Caki2 (cell line): ENCODE data around the gene ANO9. TPM values are rescaled to one million over a fixed set of nuclear protein-coding genes. Genes with fewer than 3 reads are reported as not detected.
A peak's percentile ranks its signal among the peaks of the same experiment; 100 is the strongest.

Experiments
- DNase-seq: peaks from one replicate; pipeline ENCODE4 v3.0.0-alpha.2; 2015; ENCODE audit warnings: low read depth
- in situ Hi-C: cut with HindIII; loops from 2 replicates; pipeline ENCODE4 v1.10.0; 2016; ENCODE audit warnings: low sequenced_read_pairs, low pct_unique_long_range_greater_than_20kb, mixed read lengths
- total RNA-seq: library from RNA; depleted of rRNA; stranded (reverse); fragments of >200 nt; shearing (Covaris generic); gene quantifications from 2 replicates; pipeline ENCODE4 v1.2.3, GENCODE V29; 2014; ENCODE audit warnings: low replicate concordance

The ANO9 gene
- total RNA-seq, 1 experiment from 2014 or later: not detected

DNA sequence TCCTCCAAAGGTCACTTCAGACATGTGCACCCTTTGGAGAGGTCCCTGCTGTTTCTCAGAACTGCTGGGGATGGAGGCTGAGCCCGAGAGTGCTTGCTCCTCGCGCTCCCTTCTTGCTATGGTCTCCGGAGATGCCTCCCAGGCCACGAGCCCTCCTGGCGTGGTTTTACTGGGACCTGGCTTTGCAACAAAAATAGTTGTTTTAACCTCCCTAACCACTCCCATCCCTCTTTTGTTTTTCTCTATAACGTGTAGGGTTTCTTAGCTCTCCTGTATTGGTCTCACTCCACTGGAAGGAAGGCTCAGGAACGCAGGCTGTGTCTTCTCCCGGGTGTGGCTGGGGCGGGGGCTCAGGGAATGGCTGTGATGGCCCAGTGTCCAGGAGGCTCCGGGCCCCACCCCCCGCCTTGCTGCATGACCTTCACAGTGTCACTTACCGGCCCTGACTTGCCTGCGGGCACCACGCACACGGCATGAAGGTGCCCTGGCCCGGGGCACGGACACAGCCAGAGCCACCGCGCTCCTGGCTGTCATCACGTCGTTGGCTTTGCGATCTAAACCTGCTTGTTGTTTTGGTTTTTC is 13.8 kb upstream of the ANO9 start:
- in situ Hi-C loops: no loop called here
- DNase-seq: no peak

DNA sequence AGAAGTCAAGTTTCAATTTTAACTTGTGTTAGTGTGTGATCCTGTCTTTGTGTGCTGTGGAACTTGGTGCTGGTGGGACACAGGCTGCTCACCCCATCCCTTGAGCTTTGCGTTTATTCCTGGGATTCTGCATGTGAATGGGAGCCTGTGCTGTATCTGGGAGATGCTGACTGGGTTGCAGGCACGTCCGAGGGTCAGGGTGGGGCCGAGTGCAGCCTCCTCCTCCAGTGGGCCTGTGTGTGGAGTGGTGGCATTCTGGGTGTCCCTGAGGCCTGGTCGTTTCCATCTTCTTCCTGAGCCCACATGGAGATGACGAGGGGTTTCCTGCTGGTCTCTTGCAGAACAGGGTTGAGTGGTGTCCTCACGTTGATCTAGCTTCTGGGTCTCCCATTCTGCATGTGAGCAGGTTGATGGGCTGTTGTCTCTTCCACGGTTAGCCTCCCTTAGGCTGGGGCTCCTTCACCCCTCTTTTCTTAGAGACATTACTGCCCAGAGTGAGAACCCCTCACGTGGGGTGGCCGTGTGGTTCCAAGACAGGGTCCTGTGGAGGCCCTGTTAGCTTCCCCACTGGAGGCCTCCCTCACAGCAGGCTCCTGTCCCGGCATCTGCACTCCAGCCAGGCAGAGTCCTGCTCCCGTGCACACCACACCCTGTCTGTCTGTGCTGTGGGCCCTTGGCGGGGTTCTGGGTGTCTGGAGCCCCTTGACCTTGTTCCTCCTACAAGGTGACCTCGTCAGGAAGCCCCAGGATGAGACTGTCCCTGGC is 13.2 kb upstream of the ANO9 start:
- in situ Hi-C loops: no loop called here
- no peak for DNase-seq

- DNase-seq: no peak
- in situ Hi-C loops: no loop called here
Observed at GRCh38 chr11:454043-454442, 12.2 kb upstream of the ANO9 start.

DNA sequence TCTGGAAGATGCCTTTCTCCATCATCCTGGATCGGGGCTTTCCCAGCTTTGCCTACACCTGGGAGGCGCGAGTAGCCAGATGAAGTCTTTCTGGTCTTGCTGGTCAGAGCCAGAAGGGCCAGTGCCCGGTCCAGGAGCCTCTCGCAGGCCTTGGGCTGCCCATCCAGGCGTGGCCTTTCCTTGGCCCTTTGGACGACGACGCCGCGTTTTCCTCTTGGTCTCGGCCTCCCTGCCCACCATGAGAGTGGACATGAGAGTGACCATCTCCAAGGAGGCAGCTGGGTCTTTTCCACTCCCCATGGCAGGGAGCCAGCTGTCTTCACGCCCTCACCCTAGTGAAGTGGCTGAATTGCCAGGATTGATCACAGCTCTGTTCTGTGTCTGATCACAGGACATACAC is 11.8 kb upstream of the ANO9 start:
- in situ Hi-C loops: no loop called here
- DNase-seq: no peak

DNA sequence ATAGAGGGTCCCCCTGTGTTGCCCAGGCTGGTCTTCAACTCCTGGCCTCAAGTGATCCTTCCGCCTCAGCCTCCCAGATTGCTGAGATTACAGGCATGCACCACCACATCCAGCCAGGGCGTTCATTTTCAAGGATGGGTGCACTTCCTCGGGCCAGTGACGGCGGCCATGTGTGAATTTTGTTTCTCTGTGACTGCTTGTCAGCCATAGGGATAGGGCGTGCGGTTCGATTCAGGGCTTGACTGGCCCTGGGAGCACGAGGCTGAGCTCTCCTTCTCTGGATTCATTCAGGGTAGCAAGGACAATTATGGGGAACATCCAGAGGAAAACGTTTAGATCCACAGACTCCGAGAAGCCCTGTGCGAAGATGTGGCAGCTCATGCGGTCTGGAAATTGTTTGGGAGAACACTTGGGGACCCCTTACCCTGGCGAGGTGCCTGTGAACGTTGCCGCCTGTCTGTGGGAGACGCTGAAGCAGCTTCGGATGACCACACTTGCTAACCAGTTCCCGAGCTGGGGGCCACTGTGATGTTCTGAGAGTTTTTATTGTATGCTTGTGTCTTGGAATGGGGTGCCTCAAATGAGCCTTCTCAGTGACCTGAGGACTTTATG is 11.2 kb upstream of the ANO9 start:
- in situ Hi-C loops: no loop called here
- no peak for DNase-seq

- in situ Hi-C loops: no loop called here
- DNase-seq: no peak
Observed at GRCh38 chr11:452203-452744, 10.5 kb upstream of the ANO9 start.

DNA sequence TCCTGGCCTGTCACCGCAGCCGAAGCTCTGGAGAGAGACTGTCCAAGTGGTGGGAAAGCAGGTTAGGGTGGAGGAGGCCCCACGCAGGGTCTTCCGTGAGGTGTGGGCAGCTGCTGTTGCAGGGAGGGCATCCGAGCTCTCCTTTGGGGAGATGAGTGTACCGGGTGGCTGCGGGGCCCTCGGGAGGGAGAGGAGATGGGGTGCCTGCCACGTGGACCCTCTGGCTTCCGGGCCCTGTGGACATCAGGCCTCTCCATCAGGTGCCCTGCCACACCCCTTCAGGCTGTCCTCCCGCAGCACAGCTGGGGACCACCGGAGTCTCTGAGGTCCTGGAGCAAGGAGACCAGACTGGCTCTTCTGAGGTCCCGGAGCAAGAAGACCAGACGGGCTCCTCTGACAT is 9.9 kb upstream of the ANO9 start:
- in situ Hi-C loops: no loop called here
- DNase-seq: no peak

GRCh38 chr11:450809-451451 is 9.1 kb upstream of the ANO9 start:
- in situ Hi-C loops: no loop called here
- DNase-seq: peak; percentile 32

DNA sequence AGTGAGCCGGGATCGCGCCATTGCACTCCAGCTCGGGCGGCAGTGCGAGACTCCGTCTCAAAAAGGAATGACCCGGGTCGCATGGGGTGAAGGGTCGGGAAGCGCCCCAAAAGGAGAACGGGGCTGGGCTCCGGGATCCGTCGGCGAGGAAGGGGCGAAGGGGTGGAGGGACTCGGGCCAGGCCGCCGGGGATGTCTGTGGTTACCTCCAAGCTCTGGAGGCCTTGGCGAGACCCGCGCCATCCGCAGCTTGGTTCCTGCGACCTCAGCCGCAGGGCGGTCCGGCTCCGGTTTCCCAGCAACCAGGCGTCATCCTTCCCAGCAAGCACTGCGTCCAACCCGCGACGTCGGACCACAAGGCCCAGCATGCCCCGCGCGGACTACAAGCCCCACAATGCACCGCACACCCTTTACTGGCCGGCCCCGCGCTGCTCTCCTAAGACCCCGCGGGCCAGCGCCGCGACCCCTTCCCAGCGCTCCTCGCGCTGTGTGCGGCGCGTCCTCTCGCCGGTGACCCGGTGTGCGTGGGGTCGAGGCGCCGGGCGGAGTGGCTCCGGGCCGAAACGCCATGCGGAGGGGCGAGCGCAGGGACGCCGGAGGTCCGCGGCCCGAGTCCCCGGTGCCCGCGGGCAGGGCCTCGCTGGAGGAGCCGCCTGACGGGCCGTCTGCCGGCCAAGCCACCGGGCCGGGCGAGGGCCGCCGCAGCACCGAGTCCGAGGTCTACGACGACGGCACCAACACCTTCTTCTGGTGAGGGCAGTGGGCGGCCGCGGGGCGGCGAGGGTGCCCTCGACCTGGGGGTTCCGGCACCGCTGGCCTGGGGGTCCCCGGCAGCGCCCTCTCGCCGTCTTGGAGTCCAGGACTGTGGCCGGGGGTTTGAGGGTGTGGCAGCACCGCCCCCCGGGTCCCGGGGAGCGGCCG is 8.3 kb upstream of the ANO9 start, which contains the start of gene PTDSS2:
Gene PTDSS2 (plus strand): TSS at position 391 of the 920 bp plus-strand sequence. CDS start 177 bp downstream, at position 568.
- in situ Hi-C loops: no loop called here
- peak; percentile 85 for DNase-seq

DNA sequence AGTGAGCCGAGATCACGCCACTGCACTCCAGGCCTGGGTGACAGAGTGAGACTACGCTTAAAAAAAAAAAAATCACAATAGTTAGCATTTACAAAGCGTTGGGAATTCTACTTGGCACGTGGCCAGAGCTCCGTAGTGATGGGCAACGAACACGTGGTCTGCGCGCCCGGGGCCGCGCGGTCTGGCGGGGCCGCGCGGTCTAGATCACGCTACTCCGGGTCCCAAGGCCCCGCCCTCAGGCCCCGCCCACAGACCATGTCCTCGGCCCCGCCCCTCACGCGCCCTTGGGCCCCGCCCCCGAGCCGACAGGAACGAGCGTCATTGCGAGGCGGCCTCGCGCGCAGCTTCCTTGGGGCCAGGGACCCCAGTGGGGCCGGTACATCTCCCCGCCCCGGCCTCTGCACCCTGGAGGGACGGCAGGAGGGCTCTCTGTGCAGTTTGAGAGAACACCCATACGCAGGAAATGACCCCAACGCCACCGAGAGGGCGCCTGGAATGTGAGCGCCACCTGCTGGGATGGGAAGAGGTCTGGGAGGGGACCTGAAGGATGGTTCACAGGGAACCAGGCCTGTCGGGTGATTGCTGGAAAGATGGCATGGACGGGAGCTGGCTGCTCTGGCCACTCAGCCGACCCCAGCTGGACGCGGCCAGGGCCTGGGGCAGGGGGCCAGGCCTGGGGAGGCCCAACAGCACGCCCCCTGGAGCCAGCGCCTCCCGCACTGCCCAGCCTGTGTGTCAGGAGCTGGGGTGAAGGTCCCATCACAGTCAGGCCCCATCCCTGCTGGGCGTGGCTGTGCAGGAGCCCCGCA is 6.3 kb upstream of the ANO9 start:
- in situ Hi-C loops: no loop called here
- DNase-seq: peak; percentile 91

DNA sequence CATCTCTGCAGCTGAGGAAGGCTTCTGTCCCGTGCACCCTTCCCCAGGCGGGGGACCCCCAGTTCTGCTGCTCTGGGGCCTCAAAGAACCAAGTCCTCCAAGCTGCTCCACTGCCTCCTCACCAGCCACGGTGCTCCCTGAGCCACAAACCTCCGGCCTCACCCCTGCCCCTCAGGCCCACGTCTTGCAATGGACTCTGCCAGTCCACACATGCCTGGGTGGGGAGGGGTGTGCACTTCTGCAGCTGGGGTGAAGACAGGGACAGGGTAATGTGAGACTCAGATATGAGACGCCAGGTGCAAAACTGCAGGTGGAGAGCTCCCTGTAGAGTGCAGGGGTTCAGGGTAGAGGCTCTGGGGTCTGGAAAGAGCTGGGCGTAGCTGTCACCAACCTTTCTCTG is 5.1 kb upstream of the ANO9 start:
- no peak for DNase-seq
- in situ Hi-C loops: no loop called here

GRCh38 chr11:445765-446588 is 4.2 kb upstream of the ANO9 start:
- in situ Hi-C loops: no loop called here
- no peak for DNase-seq

- in situ Hi-C loops: no loop called here
- DNase-seq: peak; percentile 38
Observed at GRCh38 chr11:444396-445144, 2.8 kb upstream of the ANO9 start.

- in situ Hi-C loops: no loop called here
- no peak for DNase-seq
Observed at GRCh38 chr11:443542-444199, 1.9 kb upstream of the ANO9 start.

- in situ Hi-C loops: no loop called here
- DNase-seq: no peak
Observed at GRCh38 chr11:442611-443081, 835 bp upstream of the ANO9 start.
